HepG2 (cell line): ENCODE data around the gene PCDH12. TPM values are rescaled to one million over a fixed set of nuclear protein-coding genes. Genes with fewer than 3 reads are reported as not detected.

Experiments used
- AGO2 ChIP-seq: fragments of 200-400 bp; formaldehyde crosslinking; optimal IDR thresholded peaks from 2 replicates; pipeline ENCODE3; 2017; ENCODE audit warnings: mild to moderate bottlenecking, low read depth, low read length, moderate library complexity
- ETV5 ChIP-seq: IDR thresholded peaks from 2 replicates; pipeline ENCODE4 v1.6.1; 2018; ENCODE audit warnings: missing biosample characterization, missing genetic modification reagents, inconsistent platforms, borderline replicate concordance
- HMG20B ChIP-seq: conservative IDR thresholded peaks from 2 replicates; pipeline ENCODE4 v1.6.1; 2016; ENCODE audit warnings: missing genetic modification reagents, missing compliant biosample characterization
- MAFF ChIP-seq: IDR thresholded peaks from 2 replicates; pipeline ENCODE4 v1.6.1; 2011; ENCODE audit warnings: low read depth, low read length, improper control_type of control experiment
- MAFG ChIP-seq: sonication (generic); formaldehyde crosslinking; IDR thresholded peaks from 2 replicates; pipeline ENCODE4 v1.5.1; 2020; ENCODE audit warnings: mild to moderate bottlenecking, missing genetic modification reagents
- MED8 ChIP-seq: sonication (generic); formaldehyde crosslinking; IDR thresholded peaks from 2 replicates; pipeline ENCODE4 v1.8.1; 2023; ENCODE audit warnings: mild to moderate bottlenecking, missing genetic modification reagents; ENCODE audit not compliant: insufficient replicate concordance
- MYC ChIP-seq: sonication (generic); formaldehyde crosslinking; IDR thresholded peaks from 2 replicates; pipeline ENCODE4 v1.9.0; 2021; ENCODE audit warnings: missing genetic modification reagents, borderline replicate concordance
- RAD21 ChIP-seq: fragments of 450-650 bp; formaldehyde crosslinking; IDR thresholded peaks from 2 replicates; pipeline ENCODE4 v1.5.0; 2020; ENCODE audit warnings: mild to moderate bottlenecking
- SMAD9 ChIP-seq: sonication (generic); formaldehyde crosslinking; IDR thresholded peaks from 2 replicates; pipeline ENCODE4 v1.5.1; 2020; ENCODE audit warnings: mild to moderate bottlenecking, missing genetic modification reagents
- SMC3 ChIP-seq: IDR thresholded peaks from 2 replicates; pipeline ENCODE4 v1.6.1; 2011; ENCODE audit warnings: low read length, improper control_type of control experiment
- STAG1 ChIP-seq: sonication (generic); formaldehyde crosslinking; IDR thresholded peaks from 2 replicates; pipeline ENCODE4 v1.4.0; 2020; ENCODE audit warnings: missing genetic modification reagents
- ZNF235 ChIP-seq: sonication (generic); formaldehyde crosslinking; IDR thresholded peaks from 2 replicates; pipeline ENCODE4 v1.8.1; 2023; ENCODE audit warnings: mild to moderate bottlenecking, missing genetic modification reagents, borderline replicate concordance
- ZNF326 ChIP-seq: sonication (generic); formaldehyde crosslinking; IDR thresholded peaks from 2 replicates; pipeline ENCODE4 v1.4.0; 2020; ENCODE audit warnings: missing genetic modification reagents, borderline replicate concordance
- ZNF329 ChIP-seq: sonication (generic); formaldehyde crosslinking; IDR thresholded peaks from 2 replicates; pipeline ENCODE4 v1.9.0; 2021; ENCODE audit warnings: low read depth, mild to moderate bottlenecking, missing genetic modification reagents
- ZNF614 ChIP-seq: IDR thresholded peaks from 2 replicates; pipeline ENCODE4 v1.6.1; 2018; ENCODE audit warnings: missing biosample characterization, missing genetic modification reagents, inconsistent platforms, borderline replicate concordance
- ZNF773 ChIP-seq: sonication (generic); formaldehyde crosslinking; IDR thresholded peaks from 2 replicates; pipeline ENCODE4 v1.4.0; 2020; ENCODE audit warnings: missing genetic modification reagents, borderline replicate concordance
- polyA plus RNA-seq, 8 experiments: library from polyadenylated mRNA; depleted of rRNA in 3 of 8; stranded (reverse) in 7 of 8; unstranded in 1 of 8; fragments of >200 nt; fragmentation: Illumina TruSeq in 4 of 8; extraction: Trizol in 4 of 8; gene quantifications; 2 replicates each; pipeline versions ENCODE4 v1.2.1 to v1.2.3, GENCODE V29; 2011 to 2016; ENCODE audit warnings: low read depth in 4 of 8, missing spikeins in 1 of 8, mixed read lengths in 1 of 8; ENCODE audit not compliant: insufficient read depth in 1 of 8
- total RNA-seq, 5 experiments: library from RNA; depleted of rRNA; stranded (reverse); fragments of >200 nt; fragmentation: Illumina TruSeq; extraction: Trizol; gene quantifications; 2 replicates each; pipeline ENCODE4 v1.2.3, GENCODE V29; 2016; ENCODE audit warnings: low read depth in 1 of 5
- TF ChIP-seq, protein P1 (sequence below): sonication (generic); formaldehyde crosslinking; IDR thresholded peaks from 2 replicates; pipeline ENCODE4 v1.4.0; 2020; ENCODE audit warnings: missing genetic modification reagents, borderline replicate concordance
- TF ChIP-seq, protein P2 (sequence below): sonication (generic); formaldehyde crosslinking; IDR thresholded peaks from 2 replicates; pipeline ENCODE4 v1.4.0; 2020; ENCODE audit warnings: missing genetic modification reagents
- TF ChIP-seq, protein P3 (sequence below): sonication (generic); formaldehyde crosslinking; IDR thresholded peaks from 2 replicates; pipeline ENCODE4 v1.4.0; 2020; ENCODE audit warnings: missing genetic modification reagents, borderline replicate concordance
- TF ChIP-seq, protein P4 (sequence below): sonication (generic); formaldehyde crosslinking; IDR thresholded peaks from 2 replicates; pipeline ENCODE4 v1.4.0; 2020; ENCODE audit warnings: missing genetic modification reagents

The PCDH12 gene
- total and polyA plus RNA-seq, 2 of the 13 experiments (the other 11 are each of a cell fraction or from before 2014, with no cell fraction given) = not detected

DNA sequence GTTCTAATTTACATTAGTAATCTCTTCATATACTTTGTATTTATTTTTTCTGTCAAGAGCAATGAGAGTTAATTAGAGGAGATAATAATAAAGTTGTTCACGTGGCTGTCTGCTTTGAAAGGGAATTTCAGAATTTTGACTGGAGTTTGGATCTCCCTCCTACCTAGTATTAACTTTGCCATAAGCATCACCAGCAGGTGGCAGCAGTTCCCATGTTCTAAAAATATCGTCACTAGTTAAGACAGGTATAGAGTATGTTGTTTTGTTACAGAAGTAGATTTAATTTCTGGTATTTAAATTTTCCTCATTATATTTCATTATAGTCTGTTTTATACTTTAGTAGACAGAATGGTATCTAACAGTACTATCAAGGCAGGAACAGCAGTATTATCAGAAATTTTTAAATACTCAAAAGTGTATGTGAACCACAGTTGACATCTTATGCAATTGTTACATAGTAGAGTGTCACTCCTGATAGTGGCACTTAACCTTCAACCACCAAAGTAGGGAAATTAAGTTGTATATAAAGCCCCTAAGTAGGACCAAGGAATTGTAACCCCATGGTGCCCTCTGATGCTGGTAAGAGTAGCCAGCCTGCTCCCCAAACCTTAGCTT is 34.5 kb upstream of the PCDH12 start (continued):
- TF ChIP-seq, protein P1, sequence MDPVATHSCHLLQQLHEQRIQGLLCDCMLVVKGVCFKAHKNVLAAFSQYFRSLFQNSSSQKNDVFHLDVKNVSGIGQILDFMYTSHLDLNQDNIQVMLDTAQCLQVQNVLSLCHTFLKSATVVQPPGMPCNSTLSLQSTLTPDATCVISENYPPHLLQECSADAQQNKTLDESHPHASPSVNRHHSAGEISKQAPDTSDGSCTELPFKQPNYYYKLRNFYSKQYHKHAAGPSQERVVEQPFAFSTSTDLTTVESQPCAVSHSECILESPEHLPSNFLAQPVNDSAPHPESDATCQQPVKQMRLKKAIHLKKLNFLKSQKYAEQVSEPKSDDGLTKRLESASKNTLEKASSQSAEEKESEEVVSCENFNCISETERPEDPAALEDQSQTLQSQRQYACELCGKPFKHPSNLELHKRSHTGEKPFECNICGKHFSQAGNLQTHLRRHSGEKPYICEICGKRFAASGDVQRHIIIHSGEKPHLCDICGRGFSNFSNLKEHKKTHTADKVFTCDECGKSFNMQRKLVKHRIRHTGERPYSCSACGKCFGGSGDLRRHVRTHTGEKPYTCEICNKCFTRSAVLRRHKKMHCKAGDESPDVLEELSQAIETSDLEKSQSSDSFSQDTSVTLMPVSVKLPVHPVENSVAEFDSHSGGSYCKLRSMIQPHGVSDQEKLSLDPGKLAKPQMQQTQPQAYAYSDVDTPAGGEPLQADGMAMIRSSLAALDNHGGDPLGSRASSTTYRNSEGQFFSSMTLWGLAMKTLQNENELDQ (CRISPR knock-in tag) = no peak
- TF ChIP-seq ZNF329 (no peak), STAG1 (peak; percentile 66), SMC3 (peak; percentile 75), SMAD9 (no peak), MAFG (no peak), ZNF326 (CRISPR knock-in tag) (no peak), MED8 (CRISPR knock-in tag) (no peak), MYC (CRISPR knock-in tag) (no peak), ZNF614 (CRISPR knock-in tag) (no peak), AGO2 (no peak), RAD21 (CRISPR knock-in tag) (peak; percentile 48; the same call in 1 of the 2 replicates), HMG20B (no peak), ZNF235 (CRISPR knock-in tag) (no peak), MAFF (no peak), ETV5 (CRISPR knock-in tag) (no peak), ZNF773 (no peak)
- TF ChIP-seq, protein P2, sequence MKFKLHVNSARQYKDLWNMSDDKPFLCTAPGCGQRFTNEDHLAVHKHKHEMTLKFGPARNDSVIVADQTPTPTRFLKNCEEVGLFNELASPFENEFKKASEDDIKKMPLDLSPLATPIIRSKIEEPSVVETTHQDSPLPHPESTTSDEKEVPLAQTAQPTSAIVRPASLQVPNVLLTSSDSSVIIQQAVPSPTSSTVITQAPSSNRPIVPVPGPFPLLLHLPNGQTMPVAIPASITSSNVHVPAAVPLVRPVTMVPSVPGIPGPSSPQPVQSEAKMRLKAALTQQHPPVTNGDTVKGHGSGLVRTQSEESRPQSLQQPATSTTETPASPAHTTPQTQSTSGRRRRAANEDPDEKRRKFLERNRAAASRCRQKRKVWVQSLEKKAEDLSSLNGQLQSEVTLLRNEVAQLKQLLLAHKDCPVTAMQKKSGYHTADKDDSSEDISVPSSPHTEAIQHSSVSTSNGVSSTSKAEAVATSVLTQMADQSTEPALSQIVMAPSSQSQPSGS (CRISPR knock-in tag) = no peak
- TF ChIP-seq, protein P3, sequence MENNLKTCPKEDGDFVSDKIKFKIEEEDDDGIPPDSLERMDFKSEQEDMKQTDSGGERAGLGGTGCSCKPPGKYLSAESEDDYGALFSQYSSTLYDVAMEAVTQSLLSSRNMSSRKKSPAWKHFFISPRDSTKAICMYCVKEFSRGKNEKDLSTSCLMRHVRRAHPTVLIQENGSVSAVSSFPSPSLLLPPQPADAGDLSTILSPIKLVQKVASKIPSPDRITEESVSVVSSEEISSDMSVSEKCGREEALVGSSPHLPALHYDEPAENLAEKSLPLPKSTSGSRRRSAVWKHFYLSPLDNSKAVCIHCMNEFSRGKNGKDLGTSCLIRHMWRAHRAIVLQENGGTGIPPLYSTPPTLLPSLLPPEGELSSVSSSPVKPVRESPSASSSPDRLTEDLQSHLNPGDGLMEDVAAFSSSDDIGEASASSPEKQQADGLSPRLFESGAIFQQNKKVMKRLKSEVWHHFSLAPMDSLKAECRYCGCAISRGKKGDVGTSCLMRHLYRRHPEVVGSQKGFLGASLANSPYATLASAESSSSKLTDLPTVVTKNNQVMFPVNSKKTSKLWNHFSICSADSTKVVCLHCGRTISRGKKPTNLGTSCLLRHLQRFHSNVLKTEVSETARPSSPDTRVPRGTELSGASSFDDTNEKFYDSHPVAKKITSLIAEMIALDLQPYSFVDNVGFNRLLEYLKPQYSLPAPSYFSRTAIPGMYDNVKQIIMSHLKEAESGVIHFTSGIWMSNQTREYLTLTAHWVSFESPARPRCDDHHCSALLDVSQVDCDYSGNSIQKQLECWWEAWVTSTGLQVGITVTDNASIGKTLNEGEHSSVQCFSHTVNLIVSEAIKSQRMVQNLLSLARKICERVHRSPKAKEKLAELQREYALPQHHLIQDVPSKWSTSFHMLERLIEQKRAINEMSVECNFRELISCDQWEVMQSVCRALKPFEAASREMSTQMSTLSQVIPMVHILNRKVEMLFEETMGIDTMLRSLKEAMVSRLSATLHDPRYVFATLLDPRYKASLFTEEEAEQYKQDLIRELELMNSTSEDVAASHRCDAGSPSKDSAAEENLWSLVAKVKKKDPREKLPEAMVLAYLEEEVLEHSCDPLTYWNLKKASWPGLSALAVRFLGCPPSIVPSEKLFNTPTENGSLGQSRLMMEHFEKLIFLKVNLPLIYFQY (CRISPR knock-in tag) = no peak
- TF ChIP-seq, protein P4, sequence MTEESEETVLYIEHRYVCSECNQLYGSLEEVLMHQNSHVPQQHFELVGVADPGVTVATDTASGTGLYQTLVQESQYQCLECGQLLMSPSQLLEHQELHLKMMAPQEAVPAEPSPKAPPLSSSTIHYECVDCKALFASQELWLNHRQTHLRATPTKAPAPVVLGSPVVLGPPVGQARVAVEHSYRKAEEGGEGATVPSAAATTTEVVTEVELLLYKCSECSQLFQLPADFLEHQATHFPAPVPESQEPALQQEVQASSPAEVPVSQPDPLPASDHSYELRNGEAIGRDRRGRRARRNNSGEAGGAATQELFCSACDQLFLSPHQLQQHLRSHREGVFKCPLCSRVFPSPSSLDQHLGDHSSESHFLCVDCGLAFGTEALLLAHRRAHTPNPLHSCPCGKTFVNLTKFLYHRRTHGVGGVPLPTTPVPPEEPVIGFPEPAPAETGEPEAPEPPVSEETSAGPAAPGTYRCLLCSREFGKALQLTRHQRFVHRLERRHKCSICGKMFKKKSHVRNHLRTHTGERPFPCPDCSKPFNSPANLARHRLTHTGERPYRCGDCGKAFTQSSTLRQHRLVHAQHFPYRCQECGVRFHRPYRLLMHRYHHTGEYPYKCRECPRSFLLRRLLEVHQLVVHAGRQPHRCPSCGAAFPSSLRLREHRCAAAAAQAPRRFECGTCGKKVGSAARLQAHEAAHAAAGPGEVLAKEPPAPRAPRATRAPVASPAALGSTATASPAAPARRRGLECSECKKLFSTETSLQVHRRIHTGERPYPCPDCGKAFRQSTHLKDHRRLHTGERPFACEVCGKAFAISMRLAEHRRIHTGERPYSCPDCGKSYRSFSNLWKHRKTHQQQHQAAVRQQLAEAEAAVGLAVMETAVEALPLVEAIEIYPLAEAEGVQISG = no peak
